LNCaP clone FGC (cell line): ENCODE measurements around the gene D2HGDH.
"Not testable (repeated sequence)": the region's sequence is repeated elsewhere in the genome, so short reads cannot be mapped to it uniquely, and the experiment has no call there.

Experiments used
- DNase-seq: peaks from one replicate; pipeline ENCODE4 v3.0.0-alpha.2; 2011; ENCODE audit warnings: low read depth
- H3K4me3 ChIP-seq: 2 replicates; pipeline ENCODE4 v1.5.1; 2011; ENCODE audit warnings: mild to moderate bottlenecking, low read depth, low read length, control low read depth
- TF ChIP-seq, protein P1 (sequence below): IDR thresholded peaks from 2 replicates; pipeline ENCODE4 v1.5.1; 2012; ENCODE audit warnings: mild to moderate bottlenecking; ENCODE audit not compliant: control insufficient read depth, insufficient read depth; ENCODE audit errors: extremely low read depth

The D2HGDH gene

GRCh38 chr2:241777686-241778627, 43.5 kb downstream of the D2HGDH start:
- DNase-seq: no peak
- H3K4me3 ChIP-seq: no peak overlapping the region
- TF ChIP-seq, protein P1, sequence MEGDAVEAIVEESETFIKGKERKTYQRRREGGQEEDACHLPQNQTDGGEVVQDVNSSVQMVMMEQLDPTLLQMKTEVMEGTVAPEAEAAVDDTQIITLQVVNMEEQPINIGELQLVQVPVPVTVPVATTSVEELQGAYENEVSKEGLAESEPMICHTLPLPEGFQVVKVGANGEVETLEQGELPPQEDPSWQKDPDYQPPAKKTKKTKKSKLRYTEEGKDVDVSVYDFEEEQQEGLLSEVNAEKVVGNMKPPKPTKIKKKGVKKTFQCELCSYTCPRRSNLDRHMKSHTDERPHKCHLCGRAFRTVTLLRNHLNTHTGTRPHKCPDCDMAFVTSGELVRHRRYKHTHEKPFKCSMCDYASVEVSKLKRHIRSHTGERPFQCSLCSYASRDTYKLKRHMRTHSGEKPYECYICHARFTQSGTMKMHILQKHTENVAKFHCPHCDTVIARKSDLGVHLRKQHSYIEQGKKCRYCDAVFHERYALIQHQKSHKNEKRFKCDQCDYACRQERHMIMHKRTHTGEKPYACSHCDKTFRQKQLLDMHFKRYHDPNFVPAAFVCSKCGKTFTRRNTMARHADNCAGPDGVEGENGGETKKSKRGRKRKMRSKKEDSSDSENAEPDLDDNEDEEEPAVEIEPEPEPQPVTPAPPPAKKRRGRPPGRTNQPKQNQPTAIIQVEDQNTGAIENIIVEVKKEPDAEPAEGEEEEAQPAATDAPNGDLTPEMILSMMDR: no peak

GRCh38 chr2:241780939-241781569, 46.6 kb downstream of the D2HGDH start:
- no peak overlapping the region for H3K4me3 ChIP-seq
- TF ChIP-seq, protein P1: no peak
- no peak for DNase-seq

DNA sequence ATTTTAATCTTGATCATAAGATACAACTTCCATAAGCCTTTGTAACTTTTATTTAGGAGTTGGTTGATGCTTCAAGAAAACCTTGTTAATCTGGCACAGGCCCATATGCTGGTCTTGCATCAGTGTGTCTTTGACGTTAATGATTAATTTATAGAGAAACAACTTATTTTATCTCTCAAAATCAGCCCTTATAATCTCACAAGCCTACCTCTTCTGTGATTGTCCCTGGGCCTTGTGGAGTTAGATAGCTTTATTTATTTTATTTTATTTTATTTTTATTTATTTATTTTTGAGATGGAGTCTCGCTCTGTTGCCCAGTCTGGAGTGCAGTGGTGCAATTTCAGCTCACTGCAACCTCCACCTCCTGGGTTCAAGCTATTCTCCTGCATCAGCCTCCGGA, 47.6 kb downstream of the D2HGDH start:
- DNase-seq, H3K4me3 ChIP-seq: not testable (repeated sequence)

- DNase-seq: no peak
- TF ChIP-seq, protein P1: no peak
- H3K4me3 ChIP-seq: no peak overlapping the region
These were observed 53.7 kb downstream of the D2HGDH start for GRCh38 chr2:241788135-241788534.

DNA sequence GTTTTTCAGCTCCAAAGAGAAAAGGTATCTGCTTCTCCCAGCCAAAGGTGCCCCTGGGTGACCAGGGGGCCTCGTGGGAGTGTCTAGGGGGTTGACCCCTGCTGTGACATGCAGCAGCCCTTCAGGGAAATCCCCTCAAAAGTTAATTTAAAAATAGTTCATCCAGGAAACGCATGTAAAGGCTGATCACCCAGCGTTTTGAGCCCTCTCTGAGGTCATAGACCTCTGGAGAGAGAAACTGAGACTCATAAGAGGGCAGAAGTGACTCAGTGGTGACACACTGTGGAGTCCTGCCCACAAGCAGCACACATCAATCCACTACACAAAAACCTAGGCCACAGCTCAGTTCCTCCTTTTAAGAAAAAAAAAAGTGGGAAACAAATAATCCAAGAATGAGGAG, 54.1 kb downstream of the D2HGDH start:
- no peak for DNase-seq

GRCh38 chr2:241791385-241791784, 57.0 kb downstream of the D2HGDH start:
- H3K4me3 ChIP-seq, DNase-seq: not testable (repeated sequence)

More for the DNA sequence above, 54.1 kb downstream of the D2HGDH start:
- H3K4me3 ChIP-seq: no peak overlapping the region
- TF ChIP-seq, protein P1: no peak

DNA sequence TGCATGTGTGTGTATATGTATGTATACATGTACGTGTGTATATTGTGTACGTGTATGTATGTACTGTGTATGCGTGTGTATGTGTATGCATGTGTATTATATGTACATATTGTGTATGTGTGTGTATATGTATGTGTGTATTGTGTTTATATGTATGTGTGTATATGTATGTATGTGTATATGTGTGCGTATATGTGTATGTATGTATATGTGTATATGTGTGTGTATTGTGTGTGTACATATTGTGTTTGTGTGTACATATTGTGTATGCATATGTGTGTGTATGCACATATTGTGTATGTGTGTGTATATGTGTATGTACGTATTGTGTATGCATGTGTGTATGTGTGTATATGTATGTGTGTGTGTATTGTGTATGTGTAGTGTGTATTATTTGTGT, 59.0 kb downstream of the D2HGDH start:
- H3K4me3 ChIP-seq: no peak overlapping the region
- TF ChIP-seq, protein P1: no peak
- no peak for DNase-seq
